HAP-1 (cell line): Measurements from ENCODE around the gene MIOS.

Source experiments
- DNase-seq, 2 experiments: peaks; one replicate each; pipeline ENCODE4 v3.0.0-alpha.2; 2016 to 2020; ENCODE audit warnings: low spot score in 2 of 2
- H3K27me3 ChIP-seq: fragments of 250-450 bp; sonication (Bioruptor Pico); 2 replicates; pipeline ENCODE4 v1.5.1; 2020; ENCODE audit warnings: low read depth, mild to moderate bottlenecking, moderate library complexity
- H3K36me3 ChIP-seq: fragments of 250-450 bp; sonication (Bioruptor Pico); replicated peaks from 2 replicates; pipeline ENCODE4 v1.5.1; 2020; ENCODE audit warnings: mild to moderate bottlenecking
- H3K4me1 ChIP-seq: fragments of 250-450 bp; sonication (Bioruptor Pico); 2 replicates; pipeline ENCODE4 v1.5.1; 2020; ENCODE audit warnings: mild to moderate bottlenecking
- H3K4me3 ChIP-seq: fragments of 250-450 bp; sonication (Bioruptor Pico); 2 replicates; pipeline ENCODE4 v1.5.1; 2020; ENCODE audit warnings: mild to moderate bottlenecking, moderate library complexity
- H3K9me3 ChIP-seq: fragments of 250-450 bp; sonication (Bioruptor Pico); 2 replicates; pipeline ENCODE4 v1.5.1; 2020; ENCODE audit warnings: mild to moderate bottlenecking, moderate library complexity
- in situ Hi-C: fragments of 300-500 bp; cut with MboI; formaldehyde crosslinking; loops from 3 replicates; pipeline ENCODE4 v1.14.3; 2020; ENCODE audit warnings: low sequenced_read_pairs, inconsistent platforms, mixed read lengths

MIOS gene

DNA sequence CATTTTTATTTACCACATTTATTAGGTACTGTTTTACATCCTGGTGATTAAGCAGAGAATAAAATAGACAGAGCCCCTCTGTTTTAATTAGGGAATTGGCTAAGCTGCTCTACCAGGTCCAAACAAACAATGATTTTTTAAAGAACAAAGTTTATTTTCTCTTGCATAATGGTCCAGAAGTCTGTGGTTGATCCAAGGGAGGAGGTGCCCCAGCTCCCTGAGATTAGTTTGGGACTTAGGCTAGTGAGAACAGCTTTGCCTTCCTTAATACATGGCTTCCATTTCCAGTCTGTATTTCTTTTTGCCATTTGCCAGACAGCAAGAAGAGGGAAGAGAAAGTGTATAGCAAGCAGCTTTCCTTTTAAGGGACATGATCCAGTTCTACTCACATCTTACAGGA, 2.9 kb upstream of the MIOS start:
- DNase-seq: no peak
- H3K9me3 ChIP-seq: 0 out of 2 replicates have a peak, but pooled peaks cover 3% of the 10 kb centered on the region
- H3K36me3 ChIP-seq: no peaks in the 10 kb centered on the region
- in situ Hi-C loops: no loop called here
- H3K4me3 ChIP-seq: no peak overlapping the region
- H3K27me3 ChIP-seq: no peaks in the 10 kb centered on the region
- peaks cover 5% of the 10 kb centered on the region for H3K4me1 ChIP-seq

GRCh38 chr7:7564323-7564780, 2.3 kb upstream of the MIOS start:
- Histone ChIP-seq H3K36me3 (0 out of 2 replicates have a peak, but pooled peaks cover 2% of the 10 kb centered on the region), H3K4me3 (no peak overlapping the region), H3K4me1 (peaks cover 7% of the 10 kb centered on the region), H3K9me3 (0 out of 2 replicates have a peak, but pooled peaks cover under 1% of the 10 kb centered on the region), H3K27me3 (no peaks in the 10 kb centered on the region)
- peak in 1 of 2 experiments; percentile 47 for DNase-seq
- in situ Hi-C loops: no loop called here

DNA sequence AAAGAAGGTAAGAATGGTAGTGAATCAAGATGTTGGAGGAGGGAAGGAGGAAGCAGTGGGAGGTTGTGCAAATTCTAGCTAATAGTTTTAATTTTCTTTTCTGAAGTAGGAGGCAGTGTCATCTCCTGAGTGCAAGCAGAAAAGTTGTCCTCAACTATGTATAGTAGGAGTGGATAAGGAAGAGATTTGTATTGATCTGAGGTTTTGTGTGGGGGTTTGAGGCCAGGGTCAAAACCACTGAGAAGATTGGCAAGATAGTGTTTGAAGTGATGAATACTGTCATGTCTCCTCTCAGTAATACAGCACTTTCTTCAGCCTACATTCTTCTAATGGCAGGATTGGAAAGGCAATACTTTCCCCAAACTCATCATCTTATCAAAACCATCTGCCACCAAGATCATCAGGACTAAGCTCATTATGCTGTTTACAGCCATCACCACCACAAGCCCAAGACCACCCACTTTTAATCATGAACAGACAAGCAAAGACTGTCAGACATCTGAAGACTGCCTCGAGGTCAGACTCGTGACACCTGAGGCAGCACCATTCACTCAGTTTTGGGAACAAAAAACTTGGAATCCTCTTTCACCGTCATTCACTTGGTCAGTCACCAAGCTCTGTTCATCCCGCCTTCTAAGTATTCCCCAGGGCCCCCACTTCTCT, 1.5 kb upstream of the MIOS start:
- Histone ChIP-seq H3K27me3 (no peaks in the 10 kb centered on the region), H3K4me1 (peaks cover 7% of the 10 kb centered on the region), H3K4me3 (no peak overlapping the region), H3K36me3 (peaks cover 8% of the 10 kb centered on the region), H3K9me3 (no peaks in the 10 kb centered on the region)
- DNase-seq: no peak
- in situ Hi-C loops: no loop called here

DNA sequence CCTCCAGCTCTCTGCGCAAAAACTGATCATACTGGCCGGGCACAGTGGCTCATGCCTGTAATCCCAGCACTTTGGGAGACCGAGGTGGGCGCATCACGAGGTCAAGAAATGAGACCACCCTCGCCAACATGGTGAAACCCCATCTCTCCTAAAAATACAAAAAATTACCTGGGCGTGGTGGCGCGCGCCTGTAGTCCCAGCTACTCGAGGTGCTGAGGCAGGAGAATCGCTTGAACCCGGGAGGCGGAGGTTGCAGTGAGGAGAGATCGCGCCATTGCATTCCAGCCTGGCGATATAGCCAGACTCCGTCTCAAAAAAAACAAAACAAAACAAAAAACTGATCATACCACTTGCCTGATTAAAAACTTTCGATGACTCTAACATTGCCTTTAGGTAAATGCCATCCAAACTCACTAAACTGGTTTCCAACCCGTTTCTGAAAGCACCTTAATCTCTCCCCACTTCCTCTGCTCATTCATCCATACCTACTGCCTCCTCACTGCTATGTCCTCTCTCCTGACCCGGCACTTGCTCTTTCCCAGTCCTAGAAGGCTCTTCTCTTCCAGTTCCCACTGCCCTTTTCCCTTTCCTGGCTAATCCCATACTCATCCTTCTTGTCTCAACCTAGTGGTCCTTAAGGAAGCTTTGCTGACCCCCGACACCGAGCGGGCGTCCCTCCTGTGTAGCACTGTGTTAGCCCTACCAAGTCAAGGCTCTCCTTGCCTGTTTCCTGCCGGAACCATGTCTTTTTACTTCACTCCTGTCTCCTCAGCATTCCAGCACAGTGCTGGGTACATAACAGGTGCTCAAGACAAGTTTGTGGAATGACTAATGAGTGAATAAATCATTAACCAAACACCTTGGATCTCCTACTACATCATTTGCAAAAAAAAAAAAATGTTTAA, 686 bp upstream of the MIOS start:
- DNase-seq: no peak
- no peaks in the 10 kb centered on the region for H3K27me3 ChIP-seq
- H3K4me1 ChIP-seq: peaks cover 7% of the 10 kb centered on the region
- H3K9me3 ChIP-seq: peaks cover 5% of the 10 kb centered on the region; the same call in 1 of the 2 replicates
- in situ Hi-C loops: no loop called here
- peaks cover 12% of the 10 kb centered on the region for H3K36me3 ChIP-seq
- H3K4me3 ChIP-seq: peak overlapping the region; percentile 60

DNA sequence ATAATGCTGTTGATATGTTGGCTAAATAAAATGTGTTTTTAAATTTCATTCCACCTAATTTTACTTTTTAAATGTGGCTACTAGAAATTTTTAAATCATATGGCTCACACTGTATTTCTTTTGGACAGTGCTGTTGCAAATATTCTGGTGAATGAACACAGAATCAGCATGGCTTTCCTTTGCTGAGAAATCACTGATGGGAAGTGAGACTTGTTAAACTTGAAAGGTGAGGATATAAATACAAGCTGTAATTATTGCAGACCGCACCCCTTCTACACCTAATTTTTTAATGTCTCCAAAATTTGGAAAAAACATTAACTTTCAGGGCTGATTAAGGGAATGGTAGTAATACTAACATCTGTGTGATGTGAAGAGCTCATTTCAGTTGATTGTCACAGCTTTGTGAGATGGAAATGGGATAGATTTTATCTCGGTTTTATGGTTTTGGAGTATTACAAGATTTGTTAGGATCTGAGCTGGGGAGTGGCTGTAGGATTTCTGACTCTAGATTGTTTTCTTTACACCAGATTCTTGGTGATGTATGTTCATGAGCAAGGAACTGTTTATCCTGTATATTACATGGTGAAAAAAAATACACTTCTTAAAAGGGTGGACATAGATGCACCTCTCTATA, 1.3 kb downstream of the MIOS start:
- Histone ChIP-seq H3K4me3 (peak overlapping the region; percentile 60), H3K4me1 (peaks cover 7% of the 10 kb centered on the region), H3K9me3 (peaks cover 5% of the 10 kb centered on the region; the same call in 1 of the 2 replicates), H3K27me3 (no peaks in the 10 kb centered on the region), H3K36me3 (peaks cover 26% of the 10 kb centered on the region)
- no peak for DNase-seq
- in situ Hi-C loops: no loop called here

GRCh38 chr7:7568553-7568952, 1.9 kb downstream of the MIOS start:
- in situ Hi-C loops: no loop called here
- Histone ChIP-seq H3K4me3 (peak overlapping the region; percentile 60), H3K4me1 (peaks cover 7% of the 10 kb centered on the region), H3K36me3 (peaks cover 29% of the 10 kb centered on the region), H3K9me3 (peaks cover 5% of the 10 kb centered on the region; the same call in 1 of the 2 replicates), H3K27me3 (no peaks in the 10 kb centered on the region)
- DNase-seq: no peak

DNA sequence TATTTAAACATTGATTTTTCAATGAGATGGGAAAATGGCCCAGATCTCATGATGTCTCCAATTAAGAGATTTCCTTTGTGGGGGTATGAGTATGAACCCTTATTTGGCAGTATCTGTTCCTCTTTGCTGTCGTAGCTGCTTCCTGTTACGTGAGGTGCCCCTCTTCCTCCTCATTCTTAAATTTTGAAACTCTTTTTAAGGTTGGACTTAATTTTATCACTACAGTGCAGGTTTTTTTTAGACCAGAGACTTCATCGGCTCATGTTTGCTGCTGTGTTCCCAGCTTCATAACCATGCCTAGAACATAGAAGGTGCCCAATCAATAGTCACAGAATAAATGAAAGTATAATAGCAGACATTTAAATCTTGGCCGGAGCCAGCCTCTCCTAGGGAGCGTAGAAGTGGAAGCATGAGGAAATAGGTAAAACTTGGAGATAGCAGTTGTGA, 2.4 kb downstream of the MIOS start:
- peaks cover 7% of the 10 kb centered on the region for H3K4me1 ChIP-seq
- peaks cover 5% of the 10 kb centered on the region; the same call in 1 of the 2 replicates for H3K9me3 ChIP-seq
- H3K36me3 ChIP-seq: peaks cover 29% of the 10 kb centered on the region
- DNase-seq: no peak
- no peak overlapping the region for H3K4me3 ChIP-seq
- in situ Hi-C loops: no loop called here
- no peaks in the 10 kb centered on the region for H3K27me3 ChIP-seq

- H3K27me3 ChIP-seq: no peaks in the 10 kb centered on the region
- H3K4me1 ChIP-seq: peaks cover 7% of the 10 kb centered on the region
- peaks cover 5% of the 10 kb centered on the region; the same call in 1 of the 2 replicates for H3K9me3 ChIP-seq
- in situ Hi-C loops: no loop called here
- H3K36me3 ChIP-seq: peaks cover 29% of the 10 kb centered on the region
- no peak overlapping the region for H3K4me3 ChIP-seq
- DNase-seq: no peak
Measured at GRCh38 chr7:7569615-7570014, 2.9 kb downstream of the MIOS start.

GRCh38 chr7:7570584-7570983, 3.9 kb downstream of the MIOS start:
- Histone ChIP-seq H3K9me3 (peaks cover 5% of the 10 kb centered on the region; the same call in 1 of the 2 replicates), H3K36me3 (peaks cover 29% of the 10 kb centered on the region), H3K4me1 (peaks cover 7% of the 10 kb centered on the region), H3K4me3 (no peak overlapping the region), H3K27me3 (no peaks in the 10 kb centered on the region)
- no peak for DNase-seq
- in situ Hi-C loops: no loop called here

DNA sequence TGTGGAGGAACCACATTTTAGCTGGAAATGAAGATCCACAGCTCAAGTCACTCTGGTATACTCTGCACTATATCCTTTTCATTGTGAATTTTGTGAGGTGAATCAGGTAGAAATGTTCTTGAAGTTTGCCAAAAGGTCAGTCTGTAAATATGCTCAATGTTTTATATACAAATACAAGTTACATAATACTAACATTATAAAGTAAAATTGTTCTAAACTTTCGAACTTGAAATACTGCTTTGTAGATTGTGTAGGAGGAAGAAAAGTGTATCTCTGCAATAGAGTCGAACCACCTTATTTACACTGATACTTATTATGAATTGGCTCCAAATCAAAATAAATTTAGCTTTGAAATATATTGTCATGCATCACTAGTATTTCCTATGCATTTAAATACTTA, 7.0 kb downstream of the MIOS start:
- no peak for DNase-seq
- peaks cover 5% of the 10 kb centered on the region; the same call in 1 of the 2 replicates for H3K9me3 ChIP-seq
- no peaks in the 10 kb centered on the region for H3K27me3 ChIP-seq
- no peak overlapping the region for H3K4me3 ChIP-seq
- in situ Hi-C loops: no loop called here
- H3K4me1 ChIP-seq: peaks cover 3% of the 10 kb centered on the region
- peaks cover 29% of the 10 kb centered on the region for H3K36me3 ChIP-seq

DNA sequence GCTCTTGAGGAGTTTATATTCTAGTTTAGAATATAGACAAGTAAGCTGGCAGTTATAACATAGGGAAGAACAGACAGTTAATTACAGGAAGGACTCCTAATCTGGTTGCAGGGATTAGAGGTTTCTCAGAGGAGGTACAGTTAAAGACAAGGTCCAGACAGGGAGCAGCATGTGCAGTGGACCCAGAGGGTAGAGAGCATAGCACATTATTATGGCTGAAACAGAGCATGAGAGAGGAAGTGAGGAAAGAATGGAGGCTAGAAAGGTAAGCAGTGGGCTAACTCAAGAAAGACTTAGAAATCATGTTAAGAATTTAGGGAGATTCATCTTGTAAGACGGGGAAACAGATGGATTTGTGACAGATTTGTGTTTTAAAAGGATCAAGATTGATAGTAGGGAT, 9.7 kb downstream of the MIOS start:
- H3K9me3 ChIP-seq: no peaks in the 10 kb centered on the region
- peaks cover 14% of the 10 kb centered on the region for H3K36me3 ChIP-seq
- DNase-seq: no peak
- in situ Hi-C loops: no loop called here
- H3K27me3 ChIP-seq: no peaks in the 10 kb centered on the region
- no peak overlapping the region for H3K4me3 ChIP-seq
- no peaks in the 10 kb centered on the region; the same call in 1 of the 2 replicates for H3K4me1 ChIP-seq

DNA sequence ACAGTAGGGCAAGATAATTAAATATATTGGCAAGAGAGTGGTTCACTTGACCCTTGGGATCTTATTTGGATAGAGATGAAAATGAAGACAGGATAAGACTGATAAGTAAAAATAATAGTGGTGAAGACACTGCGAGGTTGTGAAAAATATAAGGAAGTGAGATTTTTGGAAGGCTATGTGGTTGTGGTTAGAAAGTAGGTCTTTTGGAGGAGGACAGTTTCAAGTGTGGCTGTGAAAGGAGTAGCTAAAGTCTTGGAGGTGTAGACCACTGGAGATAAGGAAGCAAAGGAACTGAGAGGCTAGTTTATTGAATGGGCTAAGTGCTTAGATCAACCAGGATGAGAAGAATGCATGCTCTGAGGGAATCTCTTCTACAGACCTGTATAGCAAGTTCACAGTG, 11.2 kb downstream of the MIOS start:
- no peaks in the 10 kb centered on the region; the same call in 1 of the 2 replicates for H3K4me1 ChIP-seq
- no peak for DNase-seq
- peaks cover 5% of the 10 kb centered on the region for H3K36me3 ChIP-seq
- H3K27me3 ChIP-seq: no peaks in the 10 kb centered on the region
- H3K9me3 ChIP-seq: no peaks in the 10 kb centered on the region
- in situ Hi-C loops: no loop called here
- no peak overlapping the region for H3K4me3 ChIP-seq

DNA sequence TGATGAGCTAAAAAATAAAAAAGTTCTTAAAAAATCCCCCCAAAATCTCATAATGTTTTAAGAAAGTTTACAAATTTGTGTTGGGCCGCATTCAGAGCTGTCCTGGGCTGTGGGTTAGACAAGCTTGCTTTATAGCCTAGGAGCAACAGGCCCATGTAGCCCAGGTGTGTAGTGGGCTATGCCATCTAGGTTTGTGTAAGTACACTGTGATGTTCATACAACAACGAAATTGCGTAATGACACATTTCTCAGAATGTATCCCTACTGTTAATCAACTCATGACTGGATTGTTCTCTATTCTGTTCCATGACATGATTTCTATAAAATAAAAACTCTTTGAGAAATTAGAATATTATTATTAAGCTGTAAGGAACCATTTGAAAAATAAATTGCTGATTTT, 13.0 kb downstream of the MIOS start:
- no peaks in the 10 kb centered on the region for H3K9me3 ChIP-seq
- no peak overlapping the region for H3K4me3 ChIP-seq
- H3K4me1 ChIP-seq: no peaks in the 10 kb centered on the region; the same call in 1 of the 2 replicates
- DNase-seq: no peak
- H3K36me3 ChIP-seq: no peaks in the 10 kb centered on the region; the same call in 1 of the 2 replicates
- in situ Hi-C loops: no loop called here
- H3K27me3 ChIP-seq: no peaks in the 10 kb centered on the region
